OCI-LY1 (cell line): Measurements from ENCODE around the gene ADAMTS17.

Experiments
- H2AFZ ChIP-seq: fragments of 200-600 bp; sonication (generic), shearing (Covaris generic); 2 replicates; pipeline ENCODE4 v1.6.0; 2014; ENCODE audit warnings: antibody characterized with exemption, mild to moderate bottlenecking, low read length
- H3F3A ChIP-seq: fragments of 200-600 bp; sonication (generic), shearing (Covaris generic); 2 replicates; pipeline ENCODE4 v1.6.0; 2014; ENCODE audit warnings: mild to moderate bottlenecking, antibody characterized with exemption, low read length, moderate library complexity; ENCODE audit not compliant: insufficient read depth
- H3K27ac ChIP-seq: fragments of 200-600 bp; sonication (generic); 2 replicates; pipeline ENCODE4 v1.5.1; 2014; ENCODE audit warnings: low read length, mixed run types, mild to moderate bottlenecking, low read depth; ENCODE audit not compliant: poor library complexity, severe bottlenecking
- H3K27me3 ChIP-seq: fragments of 200-600 bp; sonication (generic); 2 replicates; pipeline ENCODE4 v1.6.0; 2014; ENCODE audit warnings: antibody characterized with exemption, mild to moderate bottlenecking, low read length, moderate library complexity; ENCODE audit not compliant: insufficient read depth
- H3K36me3 ChIP-seq: fragments of 200-600 bp; sonication (generic); 2 replicates; pipeline ENCODE4 v1.6.1; 2014; ENCODE audit warnings: mild to moderate bottlenecking, antibody characterized with exemption, low read length, moderate library complexity, mixed read lengths; ENCODE audit not compliant: insufficient read depth
- H3K4me1 ChIP-seq: fragments of 200-600 bp; sonication (generic); 2 replicates; pipeline ENCODE4 v1.5.1; 2014; ENCODE audit warnings: mild to moderate bottlenecking, low read length, moderate library complexity; ENCODE audit not compliant: insufficient read depth, severe bottlenecking
- H3K4me2 ChIP-seq: fragments of 200-600 bp; sonication (generic), shearing (Covaris generic); 2 replicates; pipeline ENCODE4 v1.6.1; 2014; ENCODE audit warnings: low read length
- H3K4me3 ChIP-seq: fragments of 200-600 bp; sonication (generic); 2 replicates; pipeline ENCODE4 v1.5.1; 2014; ENCODE audit warnings: low read length, low read depth, mild to moderate bottlenecking, mixed read lengths; ENCODE audit not compliant: poor library complexity, severe bottlenecking
- H3K79me2 ChIP-seq: fragments of 200-600 bp; shearing (Covaris generic); 2 replicates; pipeline ENCODE4 v1.6.1; 2016; ENCODE audit warnings: mixed run types, low read length, mixed read lengths; ENCODE audit not compliant: insufficient read depth
- H3K9ac ChIP-seq: fragments of 200-600 bp; sonication (generic), shearing (Covaris generic); 2 replicates; pipeline ENCODE4 v1.6.1; 2014; ENCODE audit warnings: mild to moderate bottlenecking, low read length, mixed read lengths
- H3K9me2 ChIP-seq: fragments of 200-600 bp; sonication (generic), shearing (Covaris generic); 2 replicates; pipeline ENCODE4 v1.6.1; 2014; ENCODE audit warnings: low read depth, mild to moderate bottlenecking, low read length, mixed read lengths
- H3K9me3 ChIP-seq: fragments of 200-600 bp; shearing (Covaris generic); 2 replicates; pipeline ENCODE4 v1.6.1; 2014; ENCODE audit warnings: low read length, mixed read lengths
- H4K20me1 ChIP-seq: fragments of 200-600 bp; sonication (generic), shearing (Covaris generic); 2 replicates; pipeline ENCODE4 v1.6.0; 2016; ENCODE audit warnings: mild to moderate bottlenecking, low read length; ENCODE audit not compliant: insufficient read depth
- CTCF ChIP-seq: fragments of 200-600 bp; sonication (generic), shearing (Covaris generic); IDR thresholded peaks from 2 replicates; pipeline ENCODE4 v1.5.1; 2017; ENCODE audit warnings: mild to moderate bottlenecking, antibody characterized with exemption, low read length, moderate library complexity, mixed read lengths
- EZH2 ChIP-seq: fragments of 200-600 bp; sonication (generic), shearing (Covaris generic); IDR thresholded peaks from 2 replicates; pipeline ENCODE4 v1.8.0; 2017; ENCODE audit warnings: borderline replicate concordance, mixed run types, mild to moderate bottlenecking, antibody characterized with exemption, low read length, moderate library complexity, mixed read lengths

ADAMTS17 gene

GRCh38 chr15:100132309-100132708, 209.5 kb downstream of the ADAMTS17 start:
- Histone ChIP-seq H3F3A (no peaks in the 10 kb centered on the region), H4K20me1 (no peaks in the 10 kb centered on the region), H3K36me3 (no peaks in the 10 kb centered on the region), H3K9ac (no peak overlapping the region), H3K27ac (no peak overlapping the region), H3K79me2 (no peaks in the 10 kb centered on the region), H3K4me1 (no peaks in the 10 kb centered on the region), H3K9me2 (no peaks in the 10 kb centered on the region), H2AFZ (no peak overlapping the region), H3K27me3 (no peaks in the 10 kb centered on the region), H3K4me3 (no peak overlapping the region), H3K9me3 (no peaks in the 10 kb centered on the region), H3K4me2 (no peak overlapping the region)
- no peak for TF ChIP-seq CTCF
- TF ChIP-seq EZH2, result no peak

- Histone ChIP-seq H3K79me2 (no peaks in the 10 kb centered on the region), H3K27ac (no peak overlapping the region), H3K4me3 (no peak overlapping the region), H3K9me2 (no peaks in the 10 kb centered on the region), H3F3A (no peaks in the 10 kb centered on the region), H3K9me3 (no peaks in the 10 kb centered on the region), H3K4me2 (no peak overlapping the region), H2AFZ (no peak overlapping the region), H3K9ac (no peak overlapping the region), H3K36me3 (no peaks in the 10 kb centered on the region), H4K20me1 (no peaks in the 10 kb centered on the region), H3K4me1 (no peaks in the 10 kb centered on the region), H3K27me3 (no peaks in the 10 kb centered on the region)
- no peak for TF ChIP-seq EZH2
These were observed 210.2 kb downstream of the ADAMTS17 start for GRCh38 chr15:100131321-100132224.

GRCh38 chr15:100129677-100130076, 212.1 kb downstream of the ADAMTS17 start:
- Histone ChIP-seq H3K9me2 (no peaks in the 10 kb centered on the region), H4K20me1 (no peaks in the 10 kb centered on the region), H2AFZ (no peak overlapping the region), H3K36me3 (no peaks in the 10 kb centered on the region), H3K4me2 (no peak overlapping the region), H3K4me3 (no peak overlapping the region), H3F3A (no peaks in the 10 kb centered on the region), H3K79me2 (no peaks in the 10 kb centered on the region), H3K9me3 (no peaks in the 10 kb centered on the region), H3K27ac (no peak overlapping the region), H3K4me1 (no peaks in the 10 kb centered on the region), H3K9ac (no peak overlapping the region), H3K27me3 (no peaks in the 10 kb centered on the region)
- no peak for TF ChIP-seq CTCF
- TF ChIP-seq EZH2, result no peak
